HEK293 (cell line): Measurements from ENCODE around the gene PIGO.

Experiments
- CTCF ChIA-PET: fragments of 350-600 bp; formaldehyde crosslinking; extraction: SDS; loops from one replicate; lab custom pipeline; 2021; ENCODE audit warnings: antibody characterized with exemption; lab: Yijun Ruan, JAX
- POLR2A ChIA-PET: fragments of 300-600 bp; formaldehyde crosslinking; extraction: SDS; loops from one replicate; lab custom pipeline; 2020; ENCODE audit warnings: antibody characterized with exemption, inconsistent platforms; lab: Yijun Ruan, JAX
- H3K27ac ChIP-seq: fragments of 200-500 bp; sonication (Bioruptor generic); 2 replicates; pipeline ENCODE4 v1.5.1; 2014; ENCODE audit warnings: low read depth, low read length, control low read depth, inconsistent platforms; ENCODE audit errors: extremely low read depth
- H3K36me3 ChIP-seq, 2 experiments: fragments of 200-500 bp in 1 of 2; sonication (Bioruptor generic) in 1 of 2; 1 replicate in 1 of 2; 2 replicates in 1 of 2; pipeline ENCODE4 v1.5.1; 2014 to 2017; ENCODE audit warnings: inconsistent platforms in 2 of 2, low read length in 2 of 2; ENCODE audit not compliant: control insufficient read depth in 2 of 2, insufficient read depth in 1 of 2
- H3K4me1 ChIP-seq: fragments of 200-500 bp; sonication (Bioruptor generic); 2 replicates; pipeline ENCODE4 v1.5.1; 2014; ENCODE audit warnings: mild to moderate bottlenecking, low read length, inconsistent platforms; ENCODE audit not compliant: control insufficient read depth, insufficient read depth
- H3K4me3 ChIP-seq: 2 replicates; pipeline ENCODE4 v1.5.1; 2011; ENCODE audit warnings: low read depth, mild to moderate bottlenecking, control low read depth, low read length, moderate library complexity
- H3K9me3 ChIP-seq: fragments of 200-500 bp; sonication (Bioruptor generic); 2 replicates; pipeline ENCODE4 v1.5.1; 2014; ENCODE audit warnings: low read depth, low read length, inconsistent platforms; ENCODE audit not compliant: control insufficient read depth, insufficient read depth
- KLF1 ChIP-seq: fragments of 450-650 bp; formaldehyde crosslinking; IDR thresholded peaks from 2 replicates; pipeline ENCODE4 v1.5.1; 2016; ENCODE audit warnings: missing biosample characterization, missing genetic modification characterization
- KLF7 ChIP-seq: fragments of 450-650 bp; formaldehyde crosslinking; IDR thresholded peaks from 2 replicates; pipeline ENCODE4 v1.5.1; 2016; ENCODE audit warnings: missing biosample characterization, missing genetic modification characterization, borderline replicate concordance
- REPIN1 ChIP-seq: fragments of 450-650 bp; formaldehyde crosslinking; IDR thresholded peaks from 2 replicates; pipeline ENCODE4 v1.5.1; 2017; ENCODE audit warnings: missing biosample characterization, missing genetic modification characterization, low read depth
- TCF7L2 ChIP-seq: IDR thresholded peaks from 2 replicates; pipeline ENCODE4 v1.6.1; 2011; ENCODE audit warnings: low read depth, mild to moderate bottlenecking, inconsistent platforms, low read length, moderate library complexity, borderline replicate concordance
- YY1 ChIP-seq: fragments of 450-650 bp; formaldehyde crosslinking; IDR thresholded peaks from 2 replicates; pipeline ENCODE4 v1.5.1; 2018; ENCODE audit warnings: missing biosample characterization, missing genetic modification characterization
- ZFP69B ChIP-seq: fragments of 450-650 bp; formaldehyde crosslinking; IDR thresholded peaks from 2 replicates; pipeline ENCODE4 v1.5.1; 2016; ENCODE audit warnings: missing biosample characterization, missing genetic modification characterization
- ZNF114 ChIP-seq: fragments of 450-650 bp; formaldehyde crosslinking; IDR thresholded peaks from 2 replicates; pipeline ENCODE4 v1.5.0; 2017; ENCODE audit warnings: missing biosample characterization, missing genetic modification characterization
- ZNF155 ChIP-seq: fragments of 450-650 bp; formaldehyde crosslinking; IDR thresholded peaks from 2 replicates; pipeline ENCODE4 v1.5.1; 2016; ENCODE audit warnings: missing biosample characterization, missing genetic modification characterization
- ZNF2 ChIP-seq: fragments of 450-650 bp; formaldehyde crosslinking; IDR thresholded peaks from 2 replicates; pipeline ENCODE4 v1.5.1; 2016; ENCODE audit warnings: missing biosample characterization, missing genetic modification characterization
- ZNF202 ChIP-seq: fragments of 450-650 bp; formaldehyde crosslinking; IDR thresholded peaks from 2 replicates; pipeline ENCODE4 v1.5.1; 2016; ENCODE audit warnings: missing biosample characterization, missing genetic modification characterization, borderline replicate concordance
- ZNF223 ChIP-seq: fragments of 450-650 bp; formaldehyde crosslinking; IDR thresholded peaks from 2 replicates; pipeline ENCODE4 v1.5.1; 2016; ENCODE audit warnings: missing biosample characterization, missing genetic modification characterization
- ZNF341 ChIP-seq: fragments of 450-650 bp; formaldehyde crosslinking; IDR thresholded peaks from 2 replicates; pipeline ENCODE4; 2016; ENCODE audit warnings: low read depth, missing biosample characterization, missing genetic modification characterization
- ZNF433 ChIP-seq: fragments of 450-650 bp; formaldehyde crosslinking; IDR thresholded peaks from 2 replicates; pipeline ENCODE4 v1.5.1; 2016; ENCODE audit warnings: missing biosample characterization, missing genetic modification characterization, low read depth
- ZNF558 ChIP-seq: fragments of 450-650 bp; formaldehyde crosslinking; IDR thresholded peaks from 2 replicates; pipeline ENCODE4 v1.5.1; 2016; ENCODE audit warnings: missing biosample characterization, missing genetic modification characterization
- ZNF585B ChIP-seq: fragments of 450-650 bp; formaldehyde crosslinking; IDR thresholded peaks from 2 replicates; pipeline ENCODE4 v1.5.1; 2016; ENCODE audit warnings: missing biosample characterization, missing genetic modification characterization
- ZNF658 ChIP-seq: fragments of 450-650 bp; formaldehyde crosslinking; IDR thresholded peaks from 2 replicates; pipeline ENCODE4; 2016; ENCODE audit warnings: missing biosample characterization, missing genetic modification characterization
- ZNF777 ChIP-seq: fragments of 450-650 bp; formaldehyde crosslinking; IDR thresholded peaks from 2 replicates; pipeline ENCODE4 v1.5.1; 2017; ENCODE audit warnings: missing biosample characterization, missing genetic modification characterization, borderline replicate concordance
- ZSCAN16 ChIP-seq: fragments of 450-650 bp; formaldehyde crosslinking; IDR thresholded peaks from 2 replicates; pipeline ENCODE4 v1.5.1; 2016; ENCODE audit warnings: missing biosample characterization, missing genetic modification characterization
- TF ChIP-seq, protein P1 (sequence below): fragments of 450-650 bp; formaldehyde crosslinking; IDR thresholded peaks from 2 replicates; pipeline ENCODE4 v1.5.1; 2016; ENCODE audit warnings: missing biosample characterization, missing genetic modification characterization
- TF ChIP-seq, protein P2 (sequence below): fragments of 450-650 bp; formaldehyde crosslinking; IDR thresholded peaks from 2 replicates; pipeline ENCODE4 v1.5.1; 2016; ENCODE audit warnings: missing biosample characterization, missing genetic modification characterization, borderline replicate concordance
- TF ChIP-seq, protein P3 (sequence below): fragments of 450-650 bp; formaldehyde crosslinking; IDR thresholded peaks from 2 replicates; pipeline ENCODE4 v1.5.1; 2017; ENCODE audit warnings: missing biosample characterization, missing genetic modification characterization
- TF ChIP-seq, protein P4 (sequence below): fragments of 450-650 bp; formaldehyde crosslinking; IDR thresholded peaks from 2 replicates; pipeline ENCODE4 v1.5.1; 2016; ENCODE audit warnings: missing biosample characterization, missing genetic modification characterization

Gene PIGO

DNA sequence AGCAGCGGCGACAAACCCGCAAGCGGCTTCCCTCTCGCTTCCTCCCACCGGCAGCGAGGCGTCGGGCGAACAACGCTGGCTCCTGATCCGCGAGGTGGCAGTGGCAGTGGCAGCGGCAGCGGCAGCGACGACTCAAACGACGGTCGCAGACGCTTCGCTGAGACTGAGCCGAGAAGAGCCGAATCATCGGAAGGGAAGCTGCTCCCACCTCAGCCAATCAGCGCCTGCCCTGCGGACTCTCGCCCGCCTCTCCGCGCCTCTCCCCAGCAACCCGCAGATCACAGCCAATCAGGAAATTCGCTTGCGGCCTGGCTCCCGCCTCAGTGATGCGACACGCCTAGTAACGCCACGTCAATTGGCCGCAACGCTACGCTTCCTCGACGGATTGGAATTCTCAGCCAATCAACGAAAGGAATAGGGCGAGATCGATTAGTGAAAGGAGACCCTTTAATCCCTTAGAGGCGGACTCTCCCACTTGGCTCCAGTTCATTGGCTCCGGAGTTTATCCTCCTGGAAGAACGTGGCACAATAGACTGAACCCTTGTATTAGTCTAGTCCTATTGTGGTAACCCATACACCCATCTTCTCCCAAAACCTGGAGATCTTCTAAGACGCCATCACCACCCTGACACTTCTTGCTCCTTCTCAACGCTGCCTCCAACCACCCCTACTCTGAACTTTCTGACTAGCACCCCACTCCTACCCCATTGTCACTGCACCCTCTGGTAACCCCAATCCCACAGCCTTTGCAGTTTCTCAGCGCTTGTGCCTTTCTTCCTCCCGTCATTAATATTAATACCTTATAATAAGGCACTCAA lies 23.7 kb downstream of the PIGO start, which contains the start of gene VCP (continued):
- no peak for TF ChIP-seq KLF7 (tag by site-specific recombination)
- TF ChIP-seq ZNF202 (tag by site-specific recombination) = no peak
- TF ChIP-seq, protein P1, sequence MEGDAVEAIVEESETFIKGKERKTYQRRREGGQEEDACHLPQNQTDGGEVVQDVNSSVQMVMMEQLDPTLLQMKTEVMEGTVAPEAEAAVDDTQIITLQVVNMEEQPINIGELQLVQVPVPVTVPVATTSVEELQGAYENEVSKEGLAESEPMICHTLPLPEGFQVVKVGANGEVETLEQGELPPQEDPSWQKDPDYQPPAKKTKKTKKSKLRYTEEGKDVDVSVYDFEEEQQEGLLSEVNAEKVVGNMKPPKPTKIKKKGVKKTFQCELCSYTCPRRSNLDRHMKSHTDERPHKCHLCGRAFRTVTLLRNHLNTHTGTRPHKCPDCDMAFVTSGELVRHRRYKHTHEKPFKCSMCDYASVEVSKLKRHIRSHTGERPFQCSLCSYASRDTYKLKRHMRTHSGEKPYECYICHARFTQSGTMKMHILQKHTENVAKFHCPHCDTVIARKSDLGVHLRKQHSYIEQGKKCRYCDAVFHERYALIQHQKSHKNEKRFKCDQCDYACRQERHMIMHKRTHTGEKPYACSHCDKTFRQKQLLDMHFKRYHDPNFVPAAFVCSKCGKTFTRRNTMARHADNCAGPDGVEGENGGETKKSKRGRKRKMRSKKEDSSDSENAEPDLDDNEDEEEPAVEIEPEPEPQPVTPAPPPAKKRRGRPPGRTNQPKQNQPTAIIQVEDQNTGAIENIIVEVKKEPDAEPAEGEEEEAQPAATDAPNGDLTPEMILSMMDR (tag by site-specific recombination) = no peak
- no peak for TF ChIP-seq ZNF558 (tag by site-specific recombination)
- TF ChIP-seq TCF7L2 = no peak
- TF ChIP-seq ZNF777 = no peak
- 0 out of 2 replicates have a peak, but pooled peaks have one; percentile 19 for TF ChIP-seq ZNF2
- TF ChIP-seq ZSCAN16 = no peak
- no peak for TF ChIP-seq ZNF155 (tag by site-specific recombination)
- TF ChIP-seq ZNF223 (tag by site-specific recombination) = no peak
- TF ChIP-seq ZNF658 (tag by site-specific recombination) = no peak
- peak; percentile 91 for TF ChIP-seq ZNF341
- TF ChIP-seq, protein P2, sequence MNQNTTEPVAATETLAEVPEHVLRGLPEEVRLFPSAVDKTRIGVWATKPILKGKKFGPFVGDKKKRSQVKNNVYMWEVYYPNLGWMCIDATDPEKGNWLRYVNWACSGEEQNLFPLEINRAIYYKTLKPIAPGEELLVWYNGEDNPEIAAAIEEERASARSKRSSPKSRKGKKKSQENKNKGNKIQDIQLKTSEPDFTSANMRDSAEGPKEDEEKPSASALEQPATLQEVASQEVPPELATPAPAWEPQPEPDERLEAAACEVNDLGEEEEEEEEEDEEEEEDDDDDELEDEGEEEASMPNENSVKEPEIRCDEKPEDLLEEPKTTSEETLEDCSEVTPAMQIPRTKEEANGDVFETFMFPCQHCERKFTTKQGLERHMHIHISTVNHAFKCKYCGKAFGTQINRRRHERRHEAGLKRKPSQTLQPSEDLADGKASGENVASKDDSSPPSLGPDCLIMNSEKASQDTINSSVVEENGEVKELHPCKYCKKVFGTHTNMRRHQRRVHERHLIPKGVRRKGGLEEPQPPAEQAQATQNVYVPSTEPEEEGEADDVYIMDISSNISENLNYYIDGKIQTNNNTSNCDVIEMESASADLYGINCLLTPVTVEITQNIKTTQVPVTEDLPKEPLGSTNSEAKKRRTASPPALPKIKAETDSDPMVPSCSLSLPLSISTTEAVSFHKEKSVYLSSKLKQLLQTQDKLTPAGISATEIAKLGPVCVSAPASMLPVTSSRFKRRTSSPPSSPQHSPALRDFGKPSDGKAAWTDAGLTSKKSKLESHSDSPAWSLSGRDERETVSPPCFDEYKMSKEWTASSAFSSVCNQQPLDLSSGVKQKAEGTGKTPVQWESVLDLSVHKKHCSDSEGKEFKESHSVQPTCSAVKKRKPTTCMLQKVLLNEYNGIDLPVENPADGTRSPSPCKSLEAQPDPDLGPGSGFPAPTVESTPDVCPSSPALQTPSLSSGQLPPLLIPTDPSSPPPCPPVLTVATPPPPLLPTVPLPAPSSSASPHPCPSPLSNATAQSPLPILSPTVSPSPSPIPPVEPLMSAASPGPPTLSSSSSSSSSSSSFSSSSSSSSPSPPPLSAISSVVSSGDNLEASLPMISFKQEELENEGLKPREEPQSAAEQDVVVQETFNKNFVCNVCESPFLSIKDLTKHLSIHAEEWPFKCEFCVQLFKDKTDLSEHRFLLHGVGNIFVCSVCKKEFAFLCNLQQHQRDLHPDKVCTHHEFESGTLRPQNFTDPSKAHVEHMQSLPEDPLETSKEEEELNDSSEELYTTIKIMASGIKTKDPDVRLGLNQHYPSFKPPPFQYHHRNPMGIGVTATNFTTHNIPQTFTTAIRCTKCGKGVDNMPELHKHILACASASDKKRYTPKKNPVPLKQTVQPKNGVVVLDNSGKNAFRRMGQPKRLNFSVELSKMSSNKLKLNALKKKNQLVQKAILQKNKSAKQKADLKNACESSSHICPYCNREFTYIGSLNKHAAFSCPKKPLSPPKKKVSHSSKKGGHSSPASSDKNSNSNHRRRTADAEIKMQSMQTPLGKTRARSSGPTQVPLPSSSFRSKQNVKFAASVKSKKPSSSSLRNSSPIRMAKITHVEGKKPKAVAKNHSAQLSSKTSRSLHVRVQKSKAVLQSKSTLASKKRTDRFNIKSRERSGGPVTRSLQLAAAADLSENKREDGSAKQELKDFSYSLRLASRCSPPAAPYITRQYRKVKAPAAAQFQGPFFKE = no peak
- peak; percentile 88 for TF ChIP-seq KLF1
- TF ChIP-seq REPIN1 (tag by site-specific recombination) = no peak
- no peak for TF ChIP-seq ZNF585B (tag by site-specific recombination)
- no peak for TF ChIP-seq ZNF433 (tag by site-specific recombination)
- TF ChIP-seq YY1 (tag by site-specific recombination) = no peak
- no peak for TF ChIP-seq ZNF114 (tag by site-specific recombination)

DNA sequence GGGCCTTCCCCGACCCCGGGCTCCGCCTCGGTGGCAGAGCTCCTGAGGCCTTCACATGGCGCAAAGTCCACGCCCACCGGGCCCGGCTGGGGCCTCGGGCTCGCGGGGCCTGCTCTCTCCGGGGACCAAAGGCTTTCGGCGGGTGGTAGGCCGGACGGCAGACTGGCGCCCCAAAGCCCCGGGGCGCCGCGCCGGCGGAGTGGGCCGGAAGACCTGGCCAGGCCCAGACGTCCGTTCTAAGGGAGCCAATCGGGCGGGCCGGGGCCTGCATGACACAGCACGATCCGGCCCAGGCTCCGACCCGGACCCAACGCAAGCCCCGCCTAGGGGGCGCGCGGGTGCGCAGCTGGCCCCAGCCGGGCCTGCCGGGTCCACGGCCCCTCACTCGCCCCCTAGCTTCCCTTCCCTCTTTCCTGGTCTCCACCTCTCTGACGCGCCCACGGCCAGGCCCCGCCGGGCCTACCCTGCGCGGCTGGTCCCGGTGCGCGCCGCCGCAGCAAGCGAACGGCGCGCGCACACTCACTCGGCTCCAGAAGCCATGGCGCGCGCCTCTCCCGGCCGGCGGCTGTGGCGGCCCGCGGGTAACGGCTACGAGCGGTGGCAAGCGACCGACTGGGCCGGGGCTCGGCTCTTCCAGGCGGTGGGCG lies 24.5 kb downstream of the PIGO start:
- H3K9me3 ChIP-seq = no peaks in the 10 kb centered on the region
- ChIA-PET CTCF (interaction anchor here (0.5 to 1.7 kb wide), 11 partner anchors 9 to 514 kb away, joined by 3 to 5 read pairs (median 3); partner anchors contain the start of genes PIGO and STOML2), POLR2A (interaction anchor here (0.6 to 5.2 kb wide), 24 partner anchors 9 to 660 kb away, joined by 3 to 48 read pairs (median 5); partner anchors contain the start of genes ATOSB, CREB3, FANCG and PIGO)
- H3K36me3 ChIP-seq = peaks cover 0 to 84% of the 10 kb centered on the region in 2 experiments; a peak in 2 of 3 replicates
- H3K4me1 ChIP-seq = peaks cover 3% of the 10 kb centered on the region; the same call in 1 of the 2 replicates
- peak overlapping the region; percentile 84 for H3K4me3 ChIP-seq
- H3K27ac ChIP-seq = peak overlapping the region; percentile 96
- TF ChIP-seq TCF7L2 = no peak
- TF ChIP-seq, protein P3, sequence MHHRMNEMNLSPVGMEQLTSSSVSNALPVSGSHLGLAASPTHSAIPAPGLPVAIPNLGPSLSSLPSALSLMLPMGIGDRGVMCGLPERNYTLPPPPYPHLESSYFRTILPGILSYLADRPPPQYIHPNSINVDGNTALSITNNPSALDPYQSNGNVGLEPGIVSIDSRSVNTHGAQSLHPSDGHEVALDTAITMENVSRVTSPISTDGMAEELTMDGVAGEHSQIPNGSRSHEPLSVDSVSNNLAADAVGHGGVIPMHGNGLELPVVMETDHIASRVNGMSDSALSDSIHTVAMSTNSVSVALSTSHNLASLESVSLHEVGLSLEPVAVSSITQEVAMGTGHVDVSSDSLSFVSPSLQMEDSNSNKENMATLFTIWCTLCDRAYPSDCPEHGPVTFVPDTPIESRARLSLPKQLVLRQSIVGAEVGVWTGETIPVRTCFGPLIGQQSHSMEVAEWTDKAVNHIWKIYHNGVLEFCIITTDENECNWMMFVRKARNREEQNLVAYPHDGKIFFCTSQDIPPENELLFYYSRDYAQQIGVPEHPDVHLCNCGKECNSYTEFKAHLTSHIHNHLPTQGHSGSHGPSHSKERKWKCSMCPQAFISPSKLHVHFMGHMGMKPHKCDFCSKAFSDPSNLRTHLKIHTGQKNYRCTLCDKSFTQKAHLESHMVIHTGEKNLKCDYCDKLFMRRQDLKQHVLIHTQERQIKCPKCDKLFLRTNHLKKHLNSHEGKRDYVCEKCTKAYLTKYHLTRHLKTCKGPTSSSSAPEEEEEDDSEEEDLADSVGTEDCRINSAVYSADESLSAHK (tag by site-specific recombination) = no peak
- 0 out of 2 replicates have a peak, but pooled peaks have one; percentile 36 for TF ChIP-seq ZFP69B
- TF ChIP-seq, protein P4, sequence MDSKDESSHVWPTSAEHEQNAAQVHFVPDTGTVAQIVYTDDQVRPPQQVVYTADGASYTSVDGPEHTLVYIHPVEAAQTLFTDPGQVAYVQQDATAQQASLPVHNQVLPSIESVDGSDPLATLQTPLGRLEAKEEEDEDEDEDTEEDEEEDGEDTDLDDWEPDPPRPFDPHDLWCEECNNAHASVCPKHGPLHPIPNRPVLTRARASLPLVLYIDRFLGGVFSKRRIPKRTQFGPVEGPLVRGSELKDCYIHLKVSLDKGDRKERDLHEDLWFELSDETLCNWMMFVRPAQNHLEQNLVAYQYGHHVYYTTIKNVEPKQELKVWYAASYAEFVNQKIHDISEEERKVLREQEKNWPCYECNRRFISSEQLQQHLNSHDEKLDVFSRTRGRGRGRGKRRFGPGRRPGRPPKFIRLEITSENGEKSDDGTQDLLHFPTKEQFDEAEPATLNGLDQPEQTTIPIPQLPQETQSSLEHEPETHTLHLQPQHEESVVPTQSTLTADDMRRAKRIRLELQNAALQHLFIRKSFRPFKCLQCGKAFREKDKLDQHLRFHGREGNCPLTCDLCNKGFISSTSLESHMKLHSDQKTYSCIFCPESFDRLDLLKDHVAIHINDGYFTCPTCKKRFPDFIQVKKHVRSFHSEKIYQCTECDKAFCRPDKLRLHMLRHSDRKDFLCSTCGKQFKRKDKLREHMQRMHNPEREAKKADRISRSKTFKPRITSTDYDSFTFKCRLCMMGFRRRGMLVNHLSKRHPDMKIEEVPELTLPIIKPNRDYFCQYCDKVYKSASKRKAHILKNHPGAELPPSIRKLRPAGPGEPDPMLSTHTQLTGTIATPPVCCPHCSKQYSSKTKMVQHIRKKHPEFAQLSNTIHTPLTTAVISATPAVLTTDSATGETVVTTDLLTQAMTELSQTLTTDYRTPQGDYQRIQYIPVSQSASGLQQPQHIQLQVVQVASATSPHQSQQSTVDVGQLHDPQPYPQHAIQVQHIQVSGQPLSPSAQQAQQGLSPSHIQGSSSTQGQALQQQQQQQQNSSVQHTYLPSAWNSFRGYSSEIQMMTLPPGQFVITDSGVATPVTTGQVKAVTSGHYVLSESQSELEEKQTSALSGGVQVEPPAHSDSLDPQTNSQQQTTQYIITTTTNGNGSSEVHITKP = peak; percentile 24; the same call in 1 of the 2 replicates
